ENCODE results near the gene HIVEP3.

The HIVEP3 gene

DNA sequence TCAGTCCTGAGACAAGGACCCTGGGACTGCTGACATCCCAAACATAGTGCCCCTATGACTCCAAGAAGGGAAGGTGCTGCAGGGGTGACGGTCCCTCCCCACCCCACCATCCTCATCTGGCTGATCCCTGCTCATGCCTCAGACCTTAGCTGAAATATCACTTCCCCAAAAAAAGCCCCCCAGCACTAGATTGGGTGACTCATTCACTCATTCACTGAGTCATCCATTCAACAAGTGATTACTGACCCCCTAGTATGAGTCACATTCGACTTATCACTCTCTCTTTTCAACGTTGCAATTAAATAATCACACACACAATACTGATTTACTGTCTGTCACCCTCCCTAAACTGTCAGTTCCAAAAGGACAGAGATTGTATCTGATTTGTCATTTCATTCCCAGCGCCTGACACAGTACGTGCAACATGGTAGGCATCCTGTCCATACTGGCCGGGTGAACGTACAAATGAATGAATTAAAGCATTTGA, 48.6 kb downstream of the HIVEP3 start (continued):
- TF ChIP-seq, protein P1, sequence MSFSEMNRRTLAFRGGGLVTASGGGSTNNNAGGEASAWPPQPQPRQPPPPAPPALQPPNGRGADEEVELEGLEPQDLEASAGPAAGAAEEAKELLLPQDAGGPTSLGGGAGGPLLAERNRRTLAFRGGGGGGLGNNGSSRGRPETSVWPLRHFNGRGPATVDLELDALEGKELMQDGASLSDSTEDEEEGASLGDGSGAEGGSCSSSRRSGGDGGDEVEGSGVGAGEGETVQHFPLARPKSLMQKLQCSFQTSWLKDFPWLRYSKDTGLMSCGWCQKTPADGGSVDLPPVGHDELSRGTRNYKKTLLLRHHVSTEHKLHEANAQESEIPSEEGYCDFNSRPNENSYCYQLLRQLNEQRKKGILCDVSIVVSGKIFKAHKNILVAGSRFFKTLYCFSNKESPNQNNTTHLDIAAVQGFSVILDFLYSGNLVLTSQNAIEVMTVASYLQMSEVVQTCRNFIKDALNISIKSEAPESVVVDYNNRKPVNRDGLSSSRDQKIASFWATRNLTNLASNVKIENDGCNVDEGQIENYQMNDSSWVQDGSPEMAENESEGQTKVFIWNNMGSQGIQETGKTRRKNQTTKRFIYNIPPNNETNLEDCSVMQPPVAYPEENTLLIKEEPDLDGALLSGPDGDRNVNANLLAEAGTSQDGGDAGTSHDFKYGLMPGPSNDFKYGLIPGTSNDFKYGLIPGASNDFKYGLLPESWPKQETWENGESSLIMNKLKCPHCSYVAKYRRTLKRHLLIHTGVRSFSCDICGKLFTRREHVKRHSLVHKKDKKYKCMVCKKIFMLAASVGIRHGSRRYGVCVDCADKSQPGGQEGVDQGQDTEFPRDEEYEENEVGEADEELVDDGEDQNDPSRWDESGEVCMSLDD (tag by site-specific recombination; IDR thresholded peaks at IDR 0.05) = peak; percentile 82
- no peak for TF ChIP-seq YY2 (tag by site-specific recombination; IDR thresholded peaks at IDR 0.05)
- no peak for TF ChIP-seq ZNF513 (tag by site-specific recombination; IDR thresholded peaks at IDR 0.05)
- no peak for TF ChIP-seq ZNF792 (tag by site-specific recombination; IDR thresholded peaks at IDR 0.05)
- peak; percentile 94 for TF ChIP-seq GFI1B (tag by site-specific recombination; IDR thresholded peaks at IDR 0.05)
- TF ChIP-seq OVOL3 (tag by site-specific recombination; IDR thresholded peaks at IDR 0.05) = no peak; the same call in 1 of the 2 replicates
- TF ChIP-seq ZNF518A (tag by site-specific recombination; conservative IDR thresholded peaks at IDR 0.05; ENCODE audit: low read depth) = peak; percentile 68
- no peak for TF ChIP-seq ZNF341 (tag by site-specific recombination; IDR thresholded peaks at IDR 0.05; ENCODE audit: low read depth)
- TF ChIP-seq ZBTB20 (tag by site-specific recombination; IDR thresholded peaks at IDR 0.05) = no peak

DNA sequence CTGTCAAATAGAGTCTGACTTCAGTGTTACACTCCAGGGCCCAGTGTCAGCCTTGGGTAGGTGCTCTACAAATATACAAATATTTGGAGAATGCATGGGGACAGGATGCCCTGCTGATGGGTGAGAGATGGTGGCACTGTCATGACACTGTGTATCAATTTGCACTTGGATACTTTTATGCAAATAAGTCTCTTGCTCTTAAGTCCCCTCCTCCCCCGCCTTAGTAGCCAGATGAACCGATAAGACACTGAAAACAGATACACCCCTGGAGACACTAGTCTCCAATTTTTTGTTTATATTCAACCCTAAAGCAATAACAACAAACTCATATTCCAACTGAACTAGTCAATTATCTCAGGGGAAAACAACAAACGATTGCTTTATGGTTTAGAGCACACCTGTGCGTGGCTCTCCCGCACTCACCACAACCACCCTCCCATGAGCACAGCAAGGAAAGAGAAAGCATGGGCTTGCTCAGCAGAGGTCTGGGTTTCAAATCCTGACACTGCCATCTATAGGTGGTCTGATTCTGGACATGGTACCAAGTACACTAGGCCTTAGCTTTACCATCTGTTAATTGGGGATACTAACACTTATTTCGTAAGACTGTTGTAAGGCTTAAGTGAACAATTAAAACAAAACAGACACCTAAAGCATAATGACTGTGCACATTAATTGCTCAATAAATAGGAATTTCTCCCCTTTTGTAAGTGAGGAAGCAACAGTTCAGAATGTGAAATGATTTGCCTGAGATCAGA, 50.3 kb downstream of the HIVEP3 start:
- Histone ChIP-seq H3K27ac (ENCODE audit: extremely low read depth, low read depth, low read length) (no peak overlapping the region), H3K9me3 (ENCODE audit: control insufficient read depth, insufficient read depth, low read depth, low read length) (no peaks in the 10 kb centered on the region), H3K4me1 (ENCODE audit: control insufficient read depth, insufficient read depth, low read length) (peaks cover 4% of the 10 kb centered on the region; the same call in 1 of the 2 replicates), H3K36me3 (ENCODE audit: control insufficient read depth in 2 of 2, insufficient read depth in 1 of 2, low read length in 2 of 2) (no peaks in the 10 kb centered on the region), H3K4me3 (ENCODE audit: low read depth, low read length) (no peak overlapping the region)
- CTCF ChIA-PET = interaction anchor here (0.7 kb wide), 2 partner anchors 56 to 97 kb away, joined by 3 to 4 read pairs; no protein-coding TSS in a partner anchor
- TF ChIP-seq ZNF624 (tag by site-specific recombination; IDR thresholded peaks at IDR 0.05) (no peak), ZNF580 (tag by site-specific recombination; IDR thresholded peaks at IDR 0.05) (0 out of 2 replicates have a peak, but pooled peaks have one; percentile 58)
- POLR2A ChIA-PET = interaction anchor here (0.6 kb wide), 1 partner anchor 30 kb away, joined by 3 read pairs; no protein-coding TSS in a partner anchor

GRCh38 chr1:41866285-41866684, 52.4 kb downstream of the HIVEP3 start:
- Histone ChIP-seq H3K36me3 (ENCODE audit: control insufficient read depth in 2 of 2, insufficient read depth in 1 of 2, low read length in 2 of 2) (no peaks in the 10 kb centered on the region), H3K4me1 (ENCODE audit: control insufficient read depth, insufficient read depth, low read length) (peaks cover 17% of the 10 kb centered on the region), H3K4me3 (ENCODE audit: low read depth, low read length) (no peak overlapping the region), H3K9me3 (ENCODE audit: control insufficient read depth, insufficient read depth, low read depth, low read length) (no peaks in the 10 kb centered on the region), H3K27ac (ENCODE audit: extremely low read depth, low read depth, low read length) (no peak overlapping the region)
- TF ChIP-seq ZNF10 (tag by site-specific recombination; IDR thresholded peaks at IDR 0.05) (no peak), MEIS1 (CRISPR knock-in tag; IDR thresholded peaks at IDR 0.05; ENCODE audit: borderline replicate concordance) (no peak), ZNF701 (tag by site-specific recombination; IDR thresholded peaks at IDR 0.05) (no peak), ZNF664 (tag by site-specific recombination; IDR thresholded peaks at IDR 0.05) (no peak), ZNF404 (tag by site-specific recombination; IDR thresholded peaks at IDR 0.05) (no peak)
- CTCF ChIA-PET = interaction anchor here (1.0 to 1.2 kb wide), 3 partner anchors 26 to 293 kb away, joined by 3 to 4 read pairs (median 4); no protein-coding TSS in a partner anchor
- POLR2A ChIA-PET = no interaction called here

All from HEK293 (cell line).